HG03469 (cell line): ENCODE data around the gene DNAJB9.

Experiments
- ATAC-seq: cut with Tn5 transposase; IDR thresholded peaks from one replicate; pipeline ENCODE4 v1.9.1; 2021; ENCODE audit warnings: mild to moderate bottlenecking, moderate library complexity, moderate number of reproducible peaks; ENCODE audit not compliant: unreplicated experiment

DNAJB9 gene

DNA sequence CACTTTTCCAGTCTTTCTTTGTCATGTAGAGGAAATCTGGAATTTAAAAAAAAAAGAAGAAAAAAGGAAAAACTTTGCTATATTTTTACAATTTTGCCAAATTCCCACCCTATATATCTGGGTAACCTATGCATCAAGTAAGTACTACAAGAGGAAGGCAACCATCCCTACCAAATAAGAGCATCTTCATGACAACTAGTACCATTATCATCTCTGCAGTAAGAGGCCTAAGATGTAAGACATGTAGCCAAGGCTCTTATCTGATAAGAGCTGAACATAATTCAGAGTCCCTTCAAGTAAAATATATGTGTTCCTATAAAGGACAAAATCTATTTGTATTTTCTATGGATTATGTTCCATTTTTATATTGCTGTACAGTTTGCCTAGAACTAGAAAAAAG lies 3.7 kb upstream of the DNAJB9 start:
- no peak for ATAC-seq

DNA sequence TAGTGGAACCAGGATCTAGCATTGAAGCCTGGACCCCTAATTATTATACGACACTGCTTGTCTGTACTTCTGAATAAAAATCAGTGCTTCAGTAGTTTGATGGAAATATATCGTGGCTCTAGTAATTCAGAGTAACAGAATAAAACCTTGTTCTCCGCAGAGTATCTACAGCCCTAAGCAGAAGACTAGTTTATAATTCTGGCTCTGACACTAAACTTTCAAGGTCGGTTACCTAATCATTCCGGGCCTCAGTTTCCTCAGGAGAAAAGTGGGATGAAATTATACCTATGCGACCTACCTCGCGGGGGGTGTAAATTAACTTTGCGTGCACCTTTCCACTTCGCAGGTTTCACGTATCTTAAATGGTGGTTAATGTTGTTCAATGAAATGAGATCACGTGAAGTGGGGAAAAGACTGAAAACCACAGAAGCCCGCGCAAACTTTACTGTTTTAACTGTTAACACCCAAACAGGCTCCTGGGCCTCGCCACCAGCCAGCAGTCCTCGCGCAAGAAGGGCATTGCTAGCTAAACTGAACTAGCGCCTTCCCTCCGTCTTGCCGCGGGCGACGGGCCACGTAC lies 783 bp upstream of the DNAJB9 start:
- no peak for ATAC-seq

DNA sequence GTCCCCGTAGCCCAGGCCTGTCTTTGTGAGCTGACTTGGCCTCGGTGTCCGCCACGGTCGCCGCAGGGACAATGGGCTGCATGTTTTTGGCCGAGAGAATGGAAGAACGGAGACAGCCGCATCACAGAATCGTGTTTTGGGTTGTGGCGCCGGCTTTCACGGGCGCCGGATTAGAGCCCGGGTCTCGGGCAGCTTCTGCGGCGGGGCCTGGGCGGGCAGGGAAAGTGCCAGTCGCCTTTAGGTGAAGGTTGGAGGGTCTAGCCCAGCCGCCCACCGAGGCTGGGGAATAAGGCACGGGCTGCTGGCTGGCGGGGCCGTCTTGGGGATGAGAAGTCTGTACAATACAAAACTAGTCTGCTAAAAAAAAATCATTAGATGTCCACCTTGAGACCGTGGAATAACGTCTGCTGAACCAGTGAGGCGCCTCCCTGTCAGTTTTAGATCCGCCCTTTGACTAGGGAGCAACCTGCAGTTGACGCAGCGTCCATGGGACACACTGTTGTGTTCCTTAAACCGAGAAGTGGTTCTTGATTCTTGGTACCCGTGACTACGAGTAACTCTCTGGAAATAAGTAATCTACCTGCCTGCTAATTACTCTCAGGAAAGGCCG lies 577 bp downstream of the DNAJB9 start:
- no peak for ATAC-seq

DNA sequence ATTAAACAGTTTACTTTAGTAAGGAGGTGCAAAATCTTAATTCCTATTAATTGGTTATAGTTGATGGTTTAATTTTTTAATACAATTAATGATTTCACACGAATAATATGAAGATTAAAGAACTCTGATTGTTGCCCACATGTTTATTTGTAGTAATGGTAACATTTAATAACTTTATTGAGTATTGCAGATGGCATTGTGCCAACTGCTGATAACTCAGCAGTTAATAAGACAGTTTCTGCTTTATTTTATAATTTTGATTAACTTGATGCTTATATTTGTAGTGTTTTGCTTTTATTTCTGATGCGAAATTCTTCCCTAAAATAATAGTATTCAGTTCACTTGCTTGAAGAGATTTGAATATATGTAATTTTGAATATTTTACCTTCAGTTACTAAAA lies 2.8 kb downstream of the DNAJB9 start:
- ATAC-seq, result no peak

DNA sequence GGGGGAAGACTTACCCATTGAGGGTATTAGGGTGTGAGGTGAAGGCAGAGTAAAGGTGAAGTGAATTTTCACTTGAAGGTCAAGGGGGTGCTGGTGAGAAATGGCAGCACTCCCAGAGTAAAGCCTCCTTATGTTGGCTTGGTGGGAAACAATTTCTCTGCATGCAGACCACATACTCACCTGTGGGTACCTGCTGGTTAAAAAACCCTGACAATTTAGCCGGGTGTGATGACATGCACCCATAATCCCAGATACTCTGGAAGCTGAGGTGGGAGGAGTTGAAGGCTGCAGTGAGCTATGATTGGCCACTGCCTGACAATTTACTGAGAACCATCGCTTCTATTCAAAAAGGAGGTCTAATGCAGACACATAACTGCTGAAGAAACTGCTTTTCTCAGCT lies 5.5 kb downstream of the DNAJB9 start:
- no peak for ATAC-seq

DNA sequence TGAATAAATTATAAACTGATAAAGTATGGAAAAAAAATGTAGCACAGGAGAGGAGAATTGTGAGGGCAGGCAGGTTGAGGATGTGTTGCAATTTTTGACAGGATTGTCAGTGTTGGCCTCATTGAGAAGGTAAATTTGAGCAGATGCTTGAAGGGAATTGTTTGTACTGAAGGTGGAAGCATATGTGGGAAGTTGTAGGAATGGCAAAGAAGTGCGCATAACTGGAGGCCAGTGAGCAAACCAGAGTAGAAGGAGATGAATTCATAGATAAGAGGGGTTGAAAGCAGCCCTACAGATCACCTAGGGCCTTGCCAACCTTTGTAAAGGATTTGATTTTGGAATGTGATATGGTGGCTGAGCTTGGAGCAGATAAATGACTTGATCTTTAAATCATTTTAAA lies 6.4 kb downstream of the DNAJB9 start:
- ATAC-seq, result no peak

DNA sequence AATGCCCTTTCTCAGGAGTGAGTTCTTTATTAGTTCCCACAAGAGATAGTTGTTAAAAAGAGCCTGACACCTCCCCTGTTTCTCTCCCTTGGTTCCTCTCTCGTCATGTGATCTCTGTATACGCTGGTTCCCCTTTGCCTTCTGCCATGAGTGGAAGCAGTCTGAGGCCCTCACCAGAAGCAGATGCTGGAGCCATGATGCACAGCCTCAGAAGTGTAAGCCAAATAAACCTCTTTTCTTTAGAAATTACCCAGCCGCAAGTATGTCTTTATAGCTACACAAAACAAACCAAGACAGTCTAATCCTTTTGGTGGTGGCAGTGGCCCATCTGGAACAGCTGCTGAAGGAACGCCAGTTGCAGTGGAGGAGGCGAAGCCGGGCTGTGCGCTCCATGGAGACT lies 9.3 kb downstream of the DNAJB9 start:
- ATAC-seq, result no peak

DNA sequence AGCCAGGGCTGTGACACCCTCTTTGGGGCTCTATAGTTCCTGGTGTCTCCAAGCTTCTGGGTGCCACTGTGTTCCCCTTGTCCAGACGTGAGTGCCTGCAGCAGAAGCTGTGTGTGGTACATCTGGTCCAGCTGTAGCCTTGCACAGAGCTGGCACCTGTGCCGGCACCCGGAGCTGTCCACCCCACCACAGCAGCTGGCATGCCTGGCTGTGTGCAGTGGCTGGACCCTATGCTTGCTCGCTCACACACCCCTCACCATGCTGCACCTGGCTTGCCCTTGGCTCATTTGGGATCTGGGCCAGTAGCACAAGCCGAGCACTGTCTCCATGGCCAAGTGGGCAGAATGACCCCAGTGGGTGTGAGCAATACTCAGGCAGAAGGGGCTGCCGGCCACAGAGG lies 10.6 kb downstream of the DNAJB9 start:
- ATAC-seq, result no peak

DNA sequence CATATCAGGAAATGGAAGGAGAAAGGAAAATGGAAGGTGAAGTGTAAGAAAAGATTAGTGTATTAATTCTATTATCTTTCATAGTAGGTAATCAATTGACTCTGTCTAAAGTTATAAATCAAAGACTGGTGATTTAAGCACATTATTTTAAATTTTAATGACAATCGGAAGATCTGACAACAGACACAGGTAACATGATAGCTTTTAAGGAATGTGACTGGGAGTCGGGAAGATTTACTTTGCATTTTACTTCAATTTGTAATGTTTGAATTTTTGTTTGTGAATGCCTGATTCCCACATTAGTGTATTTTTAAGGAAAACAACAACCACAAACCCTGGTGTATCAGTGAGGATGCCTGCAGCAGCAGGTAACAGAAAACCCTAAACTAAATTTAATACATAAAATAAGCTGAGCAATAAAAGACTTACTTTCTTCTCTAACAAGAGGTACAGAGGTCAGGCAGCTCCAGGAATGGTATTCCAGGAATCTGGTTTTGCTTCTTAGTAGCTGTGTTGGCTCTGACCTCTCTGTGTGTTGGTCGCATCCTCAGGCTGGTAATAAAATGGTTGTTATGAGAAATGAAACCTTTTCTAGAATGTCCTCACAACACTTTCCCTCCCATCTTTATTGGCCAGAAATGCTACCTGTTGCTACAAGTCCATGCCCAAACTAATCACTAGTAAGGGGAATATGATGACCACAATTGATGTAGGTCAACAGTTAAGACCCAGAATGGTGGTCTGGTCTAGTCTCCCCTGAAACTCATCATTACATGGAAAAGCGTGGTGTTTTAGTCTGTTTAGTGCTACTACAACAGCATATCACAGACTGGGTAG lies 12.2 kb downstream of the DNAJB9 start:
- ATAC-seq, result no peak

DNA sequence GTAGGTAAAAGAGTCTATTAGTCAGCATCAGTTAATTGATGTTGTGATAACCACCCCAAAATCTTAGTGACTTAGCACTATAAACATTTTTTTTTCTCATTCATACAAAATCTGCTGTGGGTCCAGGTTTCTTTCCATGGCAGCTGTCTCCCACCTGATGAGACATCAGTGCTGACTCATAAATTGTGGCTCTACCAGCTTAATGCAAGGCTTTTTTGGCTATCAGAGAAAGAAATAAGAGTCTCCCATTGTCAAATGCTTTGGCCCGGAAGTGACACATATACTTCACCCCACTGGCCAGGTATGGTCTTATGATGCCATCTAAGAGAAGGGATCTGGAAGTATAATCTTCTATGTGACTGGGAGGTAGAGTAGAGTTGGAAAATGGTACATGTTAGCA lies 14.5 kb downstream of the DNAJB9 start:
- ATAC-seq, result no peak

DNA sequence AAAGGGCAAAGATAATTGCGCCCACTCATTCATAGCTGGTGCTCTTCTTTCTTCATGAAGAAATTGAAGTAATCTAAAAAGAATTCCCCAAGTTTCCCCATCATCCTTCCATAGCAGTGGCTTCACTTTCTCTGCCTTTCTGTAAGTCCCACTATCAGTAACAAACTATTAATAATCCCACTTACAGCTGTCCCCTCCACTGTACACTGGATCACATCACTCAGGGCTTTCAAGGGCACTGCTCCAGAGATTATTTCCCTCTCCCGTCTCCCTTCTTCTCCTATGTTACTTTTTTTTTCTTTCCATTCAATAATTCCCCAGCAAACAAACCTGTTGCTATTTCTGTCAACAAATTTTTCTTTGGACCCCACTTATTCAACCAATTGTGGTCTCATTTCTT lies 16.2 kb downstream of the DNAJB9 start:
- no peak for ATAC-seq

DNA sequence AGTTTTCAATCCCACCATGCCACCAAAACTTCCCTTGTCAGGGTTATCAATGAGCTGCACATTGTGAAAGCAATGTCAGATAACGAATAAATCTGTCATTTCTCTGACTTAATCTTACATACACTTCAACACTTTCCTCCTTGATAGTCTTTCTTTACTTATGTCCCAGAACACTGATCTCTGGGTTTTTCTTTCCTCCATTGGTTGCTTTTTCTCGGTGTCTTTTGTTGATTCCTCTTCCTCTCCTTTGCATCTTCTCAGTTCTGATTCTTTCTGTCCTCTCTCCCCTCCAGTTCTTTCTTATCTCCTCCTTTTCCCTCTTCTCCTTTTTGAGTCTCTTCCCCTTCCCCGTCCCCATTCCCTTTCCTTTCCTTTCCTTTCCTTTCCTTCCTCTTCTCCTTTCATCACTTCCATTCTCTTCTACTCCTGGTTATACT lies 16.6 kb downstream of the DNAJB9 start:
- no peak for ATAC-seq

DNA sequence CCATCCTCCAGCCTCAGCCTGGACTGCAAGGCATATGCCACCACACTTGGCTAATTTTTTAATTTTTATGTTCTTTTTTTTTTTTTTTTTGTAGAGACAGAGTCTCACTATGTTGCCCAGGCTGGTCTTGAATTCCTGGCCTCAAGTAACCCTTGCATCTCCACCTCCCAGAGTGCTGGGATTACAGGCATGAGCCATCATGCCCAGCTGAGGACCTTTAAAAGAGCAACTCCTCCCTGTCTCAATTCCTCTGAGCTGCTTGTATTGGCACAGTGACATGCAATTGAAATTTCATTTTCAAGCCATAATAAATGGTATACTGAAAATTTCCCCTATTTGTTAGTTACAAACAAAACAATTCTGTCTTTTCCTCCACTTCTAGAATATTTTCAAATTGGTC lies 19.5 kb downstream of the DNAJB9 start:
- ATAC-seq, result no peak

DNA sequence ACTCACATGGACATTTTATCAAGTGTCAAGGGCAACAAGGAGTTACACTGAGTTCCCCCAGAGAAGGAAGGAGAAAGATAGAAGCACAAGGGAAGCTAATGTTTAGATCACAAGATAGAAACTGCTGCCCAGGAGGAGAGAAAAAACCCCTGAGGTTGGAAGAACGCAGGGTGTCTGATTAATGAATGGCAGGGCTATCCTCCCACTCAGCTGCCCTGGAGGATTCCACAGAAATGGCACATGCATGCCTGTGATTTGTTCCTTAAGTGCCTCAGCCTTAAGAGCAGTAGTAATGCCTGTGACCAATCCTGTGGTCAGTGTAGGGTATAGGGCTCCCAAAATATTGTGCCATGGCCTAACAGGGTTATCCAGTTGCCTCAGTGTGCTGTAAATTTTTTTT lies 20.2 kb downstream of the DNAJB9 start:
- ATAC-seq, result no peak

DNA sequence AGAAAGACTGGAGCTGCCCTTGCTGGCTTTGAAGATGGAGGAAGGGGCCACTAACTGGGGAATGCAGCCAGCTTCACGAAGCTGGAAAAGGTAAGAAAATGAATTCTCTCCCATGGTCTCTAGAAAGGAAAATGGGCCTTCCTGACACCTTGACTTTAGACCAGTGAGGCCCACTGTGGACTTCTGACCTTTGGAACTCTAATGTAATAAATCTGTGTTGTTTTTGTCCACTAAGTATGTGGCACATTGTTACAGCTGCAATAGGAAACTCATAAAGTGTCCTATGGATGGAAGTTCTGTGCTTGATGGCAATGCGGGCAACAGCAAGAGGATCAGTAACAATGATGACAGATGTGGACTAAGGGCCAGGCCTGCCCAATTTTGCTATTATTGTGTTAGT lies 20.9 kb downstream of the DNAJB9 start:
- ATAC-seq, result no peak

DNA sequence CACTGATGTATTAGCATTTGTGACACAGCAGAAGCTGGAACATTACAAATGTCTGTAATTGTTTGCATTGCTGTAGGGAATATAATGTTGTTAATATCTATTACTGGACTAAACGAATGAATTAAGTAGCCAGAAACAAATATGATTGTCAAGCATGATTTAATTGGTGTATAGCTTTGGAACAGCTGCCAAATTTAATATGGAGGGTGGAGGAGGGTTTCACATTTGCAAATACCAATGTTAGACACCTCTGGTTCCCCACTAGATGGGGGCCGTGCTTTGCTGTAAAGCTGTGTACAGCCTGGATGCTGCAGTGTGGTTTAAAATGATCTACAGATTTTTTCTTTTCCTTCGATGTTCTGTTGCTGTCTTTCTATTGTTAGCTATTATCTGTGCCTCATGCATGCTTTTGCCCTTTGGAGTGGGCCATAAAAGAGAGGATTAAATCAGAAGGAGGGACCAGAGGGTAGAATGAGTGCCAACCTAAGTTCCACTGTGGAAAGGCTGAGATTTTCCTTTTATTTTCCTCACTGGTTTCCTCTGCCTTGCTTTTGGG lies 23.1 kb downstream of the DNAJB9 start:
- peak; percentile 47 for ATAC-seq

DNA sequence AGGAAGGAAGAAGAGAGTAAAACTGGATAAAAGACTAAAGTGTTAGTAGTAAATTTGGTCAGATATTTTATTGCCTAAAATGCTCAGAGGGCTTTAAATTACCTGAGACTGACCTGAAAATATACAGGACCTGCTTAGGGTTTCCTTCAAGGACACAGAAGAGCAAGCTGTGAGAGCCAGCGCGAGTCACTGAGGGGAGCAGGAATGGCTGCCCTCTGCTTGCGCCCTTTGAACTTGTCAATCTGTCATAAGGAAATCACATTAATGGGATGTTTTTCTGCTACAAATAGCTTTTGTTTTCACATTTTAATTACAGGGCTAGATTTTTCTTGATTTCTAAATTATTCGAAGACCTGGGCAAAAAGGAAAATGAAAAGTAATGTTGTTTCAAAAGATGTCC lies 26.9 kb downstream of the DNAJB9 start:
- no peak for ATAC-seq

DNA sequence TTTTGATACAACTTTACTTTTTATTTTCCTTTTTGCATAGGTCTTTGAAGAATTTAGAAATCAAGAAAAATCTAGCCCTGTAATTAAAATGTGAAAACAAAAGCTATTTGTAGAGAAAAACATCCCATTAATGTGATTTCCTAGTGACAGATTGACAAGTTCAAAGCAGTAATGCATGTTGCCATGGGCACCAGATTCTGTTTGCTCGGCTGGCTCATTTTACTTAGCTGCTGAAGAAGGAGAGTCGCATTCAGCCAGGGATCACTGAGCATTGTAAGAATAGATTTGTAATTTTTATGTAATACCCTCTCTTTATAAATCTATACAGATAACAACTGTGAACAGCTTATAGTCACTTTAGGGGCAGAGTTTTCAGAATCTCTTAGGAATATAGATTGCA lies 28.5 kb downstream of the DNAJB9 start:
- ATAC-seq, result no peak

DNA sequence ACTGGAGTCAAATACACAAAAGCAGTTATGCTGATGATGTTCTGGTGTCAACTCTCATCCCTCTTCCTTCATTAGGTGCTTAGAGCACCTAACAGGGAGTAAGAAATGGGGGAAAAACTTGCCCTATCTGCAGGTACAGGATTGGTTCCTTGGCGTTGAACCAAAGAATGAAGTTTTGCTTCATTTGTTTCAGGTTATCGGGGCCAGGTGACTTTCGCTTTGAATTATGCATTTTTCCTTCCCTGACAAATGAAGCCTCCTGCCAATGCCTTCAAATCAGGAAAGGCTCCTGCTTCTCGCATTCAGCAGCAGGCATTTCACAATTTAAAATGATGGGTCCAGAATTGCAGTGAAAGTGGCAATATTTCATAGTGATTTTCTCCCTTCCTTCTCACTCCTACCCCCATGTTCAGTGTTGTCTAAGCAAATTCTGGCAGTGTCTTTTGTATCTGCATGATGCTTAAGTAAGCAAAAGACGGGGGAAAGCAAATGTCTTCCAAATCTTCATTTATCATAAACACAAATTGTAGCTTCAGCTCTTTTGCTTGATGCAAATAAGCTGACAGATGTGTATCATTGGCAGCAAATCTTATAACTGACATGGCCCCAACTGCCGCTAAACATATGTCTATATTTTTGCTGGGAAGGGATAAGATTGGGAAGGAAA lies 29.4 kb downstream of the DNAJB9 start:
- no peak for ATAC-seq

DNA sequence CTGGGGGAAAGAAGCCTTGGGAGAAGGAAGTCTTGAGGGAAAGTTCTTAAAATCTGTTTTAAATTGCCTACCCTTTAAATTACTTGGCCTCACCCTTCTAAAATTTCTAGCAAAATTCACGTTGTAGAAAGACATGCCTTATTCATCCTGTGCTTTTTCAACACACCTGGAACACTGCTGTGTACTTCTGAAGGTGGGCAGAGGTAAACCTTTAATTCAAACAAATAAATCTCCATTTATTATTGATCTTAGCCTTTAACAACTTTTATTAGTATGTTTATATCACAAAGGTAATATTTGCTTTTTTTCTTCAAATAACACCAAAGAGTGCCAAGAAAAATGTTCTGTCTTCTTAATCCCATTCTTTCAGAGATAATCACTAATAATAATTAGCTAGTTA lies 30.7 kb downstream of the DNAJB9 start:
- ATAC-seq, result no peak

DNA sequence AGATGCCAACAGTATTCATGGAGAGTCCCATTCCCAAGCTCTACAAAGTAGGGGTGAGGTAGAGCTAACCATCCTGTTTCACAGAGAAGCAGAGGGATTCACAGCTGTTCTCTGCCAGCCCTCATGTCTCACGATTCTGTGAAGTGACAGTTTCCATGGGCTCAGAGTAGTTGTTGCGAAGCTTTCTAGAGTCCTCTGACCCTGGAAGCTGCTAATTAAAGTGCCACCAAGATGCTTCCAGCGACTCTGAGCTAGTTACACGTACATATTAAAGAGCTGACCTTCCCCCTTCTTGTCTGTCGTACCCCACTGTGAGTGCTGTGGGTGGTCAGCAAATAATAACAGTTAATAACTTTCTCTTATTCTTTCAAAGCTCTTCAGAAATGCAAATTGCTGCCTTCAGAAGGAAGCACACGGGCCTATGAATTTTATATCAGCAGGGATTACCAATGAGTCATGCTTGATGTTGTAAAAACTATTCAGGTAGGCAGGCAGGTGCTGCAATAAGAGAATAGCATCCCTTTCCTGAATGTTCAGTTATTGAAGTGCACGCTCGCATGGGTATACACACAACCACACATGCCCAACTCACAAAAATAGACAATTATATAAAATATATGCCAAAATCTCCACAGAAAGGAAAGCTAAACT lies 34.1 kb downstream of the DNAJB9 start:
- no peak for ATAC-seq
